Renal cortical epithelial cell (primary cell): ENCODE measurements around the gene KBTBD3. TPM values are rescaled to one million over a fixed set of nuclear protein-coding genes. Genes with fewer than 3 reads are reported as not detected.

Experiments
- DNase-seq: peaks from one replicate; pipeline ENCODE4 v3.0.0-alpha.2; 2011; ENCODE audit warnings: low read depth
- total RNA-seq: library from RNA; depleted of rRNA; stranded (reverse); fragments of >200 nt; gene quantifications from 2 replicates; pipeline ENCODE4 v1.2.3, GENCODE V29; 2014

Gene KBTBD3
- total RNA-seq: 4.5 and 11.9 TPM in 2 replicates

DNA sequence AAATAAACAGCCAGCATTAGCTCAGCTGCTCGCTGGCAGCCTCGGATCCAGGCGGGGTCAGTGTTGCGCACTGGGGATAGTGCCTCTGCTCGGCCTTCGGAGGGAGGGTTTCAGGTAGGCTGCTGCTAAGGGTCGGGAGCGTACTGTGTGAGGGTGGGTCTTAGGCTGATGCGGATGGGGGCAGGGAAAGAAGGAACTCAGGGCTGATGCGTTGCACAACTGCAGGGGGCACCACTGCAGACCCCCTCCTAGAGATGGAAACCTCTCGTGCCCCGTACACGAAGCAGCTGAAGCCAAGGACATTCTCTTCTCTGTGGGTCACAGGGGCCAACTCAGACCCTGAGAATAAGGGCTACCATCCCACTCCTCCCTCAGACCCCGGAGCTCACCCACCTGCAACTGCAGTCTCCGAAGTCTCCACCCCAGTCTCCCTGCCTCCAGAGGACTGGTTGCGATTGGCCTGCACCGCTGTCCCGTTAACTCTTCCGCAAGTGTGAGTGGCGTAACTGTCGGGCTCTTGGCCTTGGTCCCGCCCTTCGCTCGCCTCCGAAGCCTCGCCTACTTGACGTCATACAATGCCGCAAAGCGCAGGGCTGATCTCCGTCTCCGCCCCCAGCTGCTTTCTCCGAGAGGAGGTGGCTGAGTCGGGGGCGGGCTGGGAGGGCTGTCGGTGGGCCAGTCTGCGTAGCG, at the start of gene KBTBD3:
KBTBD3 (minus strand) TSS at position 429 of the 690 bp plus-strand sequence. CDS start 18,250 bp downstream, outside the sequence.
- peak; percentile 98 for DNase-seq

DNA sequence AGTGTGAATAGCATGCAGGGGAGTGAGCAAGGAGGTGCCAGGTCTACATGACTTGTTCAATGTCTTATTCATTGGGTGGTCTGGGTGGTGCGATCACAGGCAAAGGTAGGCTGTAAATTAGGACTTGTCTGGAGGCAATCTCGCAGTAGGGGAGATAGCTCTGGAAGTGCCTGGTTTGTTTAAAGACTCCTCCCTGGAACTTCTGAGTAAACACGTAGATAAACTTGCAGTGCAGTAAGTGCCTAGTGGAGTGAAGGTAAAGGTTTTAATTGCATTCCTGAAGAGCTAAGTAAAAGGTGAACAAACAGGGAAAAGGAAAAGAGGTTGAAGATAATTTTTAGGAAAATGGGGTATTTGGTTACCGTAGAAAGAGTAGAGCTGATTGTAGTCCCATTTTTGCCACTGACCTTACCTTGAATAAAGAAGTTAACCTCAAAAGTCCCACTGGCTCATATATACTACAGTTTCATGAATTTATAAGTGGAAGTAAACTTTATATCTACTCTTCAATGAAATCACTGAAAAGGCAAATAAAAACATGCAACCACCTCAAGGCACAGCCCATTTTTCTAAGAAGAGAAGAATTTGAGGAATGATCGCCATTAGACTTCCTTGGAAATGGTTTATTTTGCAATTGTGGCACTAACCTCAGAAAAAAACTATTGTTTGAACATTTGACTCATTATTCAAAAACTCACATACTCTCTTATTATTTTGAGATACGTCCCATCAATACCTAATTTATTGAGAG, 44.6 kb upstream of the KBTBD3 start:
- DNase-seq: peak; percentile 19

DNA sequence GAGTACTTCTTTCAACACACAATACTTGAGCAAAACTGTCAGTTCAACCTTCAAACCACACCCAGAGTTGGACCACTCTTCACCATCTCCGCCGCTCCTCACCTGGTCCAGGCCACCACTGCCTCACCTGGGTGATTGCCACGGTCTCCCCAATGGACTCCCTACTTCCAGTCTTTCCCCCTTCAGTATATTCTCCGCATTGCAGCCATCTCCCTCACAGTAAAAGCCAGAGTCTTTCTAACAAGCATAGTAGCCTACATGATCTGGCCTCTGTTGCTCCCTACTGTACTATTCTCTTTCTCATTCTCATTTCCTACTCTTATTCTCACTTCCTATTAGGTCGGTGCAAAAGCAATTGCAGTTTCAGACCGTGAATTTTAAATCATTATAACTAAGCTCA, 28.8 kb upstream of the KBTBD3 start:
- DNase-seq: no peak

DNA sequence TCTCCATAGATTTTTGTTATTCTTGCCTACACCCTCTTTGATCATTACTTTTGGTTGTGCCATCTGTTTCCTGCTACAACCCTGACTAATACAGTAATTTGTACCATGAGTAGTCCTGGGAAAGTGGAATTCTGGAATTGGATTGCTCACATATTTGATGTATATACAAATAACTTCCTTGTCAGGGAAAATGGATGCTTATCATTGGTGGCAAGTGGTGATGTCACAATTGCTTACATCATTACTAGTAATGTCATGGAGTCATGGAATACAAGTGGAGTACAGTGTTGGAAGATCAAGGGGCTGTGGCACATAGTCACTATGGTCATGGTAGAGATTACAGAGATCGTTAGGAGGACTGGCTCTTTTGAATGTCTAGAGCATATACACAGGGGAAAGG, 24.7 kb upstream of the KBTBD3 start:
- no peak for DNase-seq

DNA sequence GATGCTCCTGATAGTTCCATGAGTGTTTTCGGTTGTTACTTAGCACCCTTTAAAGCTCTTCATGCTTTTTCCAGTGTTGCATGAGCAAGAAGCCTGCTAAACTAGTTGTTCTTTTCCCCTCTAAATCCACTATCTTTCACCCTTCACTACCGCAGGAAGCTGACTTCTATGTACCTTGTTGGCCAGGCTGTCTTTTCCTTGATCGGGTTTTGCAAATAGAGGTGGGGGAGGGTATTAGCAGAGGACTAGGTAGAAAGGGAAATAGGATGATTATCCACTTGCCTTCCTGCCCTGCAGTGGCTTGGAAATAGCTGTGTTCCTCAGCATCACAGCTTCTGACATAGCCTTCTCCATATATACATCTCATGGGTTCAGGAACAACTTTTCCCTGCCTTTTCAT, 24.2 kb upstream of the KBTBD3 start:
- DNase-seq: no peak

- no peak for DNase-seq
Observed at GRCh38 chr11:106098893-106099553, 21.9 kb upstream of the KBTBD3 start.

DNA sequence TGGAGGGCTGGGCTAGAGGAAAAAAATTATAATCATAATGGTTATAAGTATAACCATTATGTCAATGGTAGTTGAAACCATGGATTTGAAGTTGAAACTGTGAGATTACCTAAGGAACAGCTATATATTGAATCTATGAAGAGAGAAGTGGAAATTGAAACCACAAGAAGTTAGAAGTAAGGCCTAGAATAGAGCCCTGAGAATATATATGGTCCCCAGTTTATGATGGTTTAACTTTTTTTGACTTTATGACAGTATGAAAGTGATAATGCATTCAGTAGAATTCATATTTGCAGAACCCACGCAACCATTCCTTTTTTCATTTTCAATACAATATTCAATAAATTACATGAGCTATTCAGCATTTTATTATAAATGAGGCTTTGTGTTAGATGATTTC, 15.3 kb upstream of the KBTBD3 start:
- DNase-seq: no peak

- peak; percentile 51 for DNase-seq
Observed at GRCh38 chr11:106091480-106092123, 14.5 kb upstream of the KBTBD3 start.

GRCh38 chr11:106088896-106089295, 11.7 kb upstream of the KBTBD3 start:
- peak; percentile 28 for DNase-seq

DNA sequence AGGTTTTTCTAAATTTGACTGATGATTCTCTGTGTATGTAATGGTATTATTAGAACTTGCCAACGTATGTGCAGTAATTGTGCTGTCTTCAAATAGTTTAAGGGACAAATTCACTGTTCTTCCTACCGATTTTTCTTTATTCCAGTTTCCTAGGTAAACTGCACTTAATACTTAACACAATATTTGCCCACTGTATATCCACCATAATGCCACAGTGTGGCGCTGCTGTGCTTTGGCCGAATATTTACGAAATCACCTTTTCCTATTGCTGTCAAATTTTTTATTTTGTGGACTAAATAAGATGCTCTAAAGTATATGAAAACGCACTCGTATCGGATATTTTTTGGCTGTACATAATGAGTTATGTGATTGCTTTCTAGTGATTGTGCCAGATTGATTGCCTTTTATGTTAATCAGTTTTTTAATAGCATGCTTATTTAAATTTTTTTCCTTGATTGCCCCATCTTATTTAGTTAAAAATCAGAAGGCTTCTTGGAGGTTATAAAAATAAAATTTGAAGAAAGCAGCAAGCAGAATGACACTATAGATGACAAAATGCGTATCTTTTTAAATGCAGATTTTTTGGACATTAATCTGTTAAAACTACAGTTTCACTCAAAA, 10.8 kb upstream of the KBTBD3 start:
- peak; percentile 60 for DNase-seq

GRCh38 chr11:106086850-106087249, 9.7 kb upstream of the KBTBD3 start:
- DNase-seq: no peak

DNA sequence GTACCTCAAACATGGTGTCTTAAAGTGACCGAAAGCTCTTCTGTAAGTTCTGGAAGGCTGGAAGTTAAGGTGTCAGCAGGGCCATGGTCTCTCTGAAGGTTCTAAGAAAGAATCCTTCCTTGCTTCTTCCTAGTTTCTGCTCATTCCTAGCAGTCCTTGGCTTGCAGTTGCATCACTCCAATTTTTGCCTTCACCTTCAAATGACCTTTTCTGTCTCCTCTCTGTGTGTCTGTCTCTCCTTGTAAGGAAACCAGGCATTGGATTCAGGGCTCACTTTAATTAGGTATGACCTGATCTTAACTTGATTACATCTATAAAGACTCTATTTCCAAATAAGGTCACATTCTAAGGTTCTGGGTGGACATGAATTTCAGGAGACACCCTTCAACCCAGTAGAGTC, 9.0 kb upstream of the KBTBD3 start:
- no peak for DNase-seq

GRCh38 chr11:106082096-106082495, 4.9 kb upstream of the KBTBD3 start:
- peak; percentile 88 for DNase-seq

DNA sequence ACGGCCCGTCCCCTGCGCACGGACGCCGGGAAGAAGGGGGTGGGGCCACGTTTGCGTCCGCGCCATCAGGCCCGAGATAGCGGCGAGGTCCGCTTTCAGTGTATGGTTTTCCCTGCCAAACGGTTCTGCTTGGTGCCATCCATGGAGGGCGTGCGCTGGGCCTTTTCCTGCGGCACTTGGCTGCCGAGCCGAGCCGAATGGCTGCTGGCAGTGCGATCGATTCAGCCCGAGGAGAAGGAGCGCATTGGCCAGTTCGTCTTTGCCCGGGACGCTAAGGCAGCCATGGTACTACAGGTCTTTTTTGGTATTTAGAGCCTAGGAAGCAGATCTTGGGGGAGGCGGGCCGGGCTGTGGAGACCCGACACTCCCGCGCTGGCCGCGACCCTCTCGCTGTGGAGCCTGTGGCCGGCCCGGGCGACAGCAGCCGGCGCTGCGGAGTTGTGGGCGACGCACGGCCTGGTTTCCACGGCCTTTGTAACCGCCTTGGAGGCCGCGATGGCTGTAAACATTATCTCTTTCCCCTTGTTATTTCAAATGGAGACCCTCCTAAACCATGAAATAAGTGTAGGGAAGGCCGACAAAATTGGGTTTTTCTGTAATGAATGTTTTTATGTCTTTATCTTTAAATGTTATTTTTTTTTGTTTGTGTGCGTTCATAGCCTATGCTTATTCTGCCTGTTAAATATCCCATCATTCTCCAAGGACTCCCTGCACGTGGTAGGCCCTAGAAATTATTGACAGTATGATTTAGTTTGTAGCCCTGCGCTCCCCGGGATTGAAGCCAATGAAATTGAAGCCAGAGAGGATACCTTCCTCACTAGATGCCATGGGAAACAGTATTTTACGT, 685 bp upstream of the KBTBD3 start, which contains the start of gene AASDHPPT:
AASDHPPT (plus strand) TSS at position 54 of the 847 bp plus-strand sequence; CDS start at position 103, 49 bp downstream.
- DNase-seq: peak; percentile 55

- DNase-seq: no peak
Observed at GRCh38 chr11:106076171-106076918, 802 bp downstream of the KBTBD3 start.

GRCh38 chr11:106072804-106073203, 4.3 kb downstream of the KBTBD3 start:
- no peak for DNase-seq

- DNase-seq: no peak
Observed at GRCh38 chr11:106070606-106071005, 6.5 kb downstream of the KBTBD3 start.

DNA sequence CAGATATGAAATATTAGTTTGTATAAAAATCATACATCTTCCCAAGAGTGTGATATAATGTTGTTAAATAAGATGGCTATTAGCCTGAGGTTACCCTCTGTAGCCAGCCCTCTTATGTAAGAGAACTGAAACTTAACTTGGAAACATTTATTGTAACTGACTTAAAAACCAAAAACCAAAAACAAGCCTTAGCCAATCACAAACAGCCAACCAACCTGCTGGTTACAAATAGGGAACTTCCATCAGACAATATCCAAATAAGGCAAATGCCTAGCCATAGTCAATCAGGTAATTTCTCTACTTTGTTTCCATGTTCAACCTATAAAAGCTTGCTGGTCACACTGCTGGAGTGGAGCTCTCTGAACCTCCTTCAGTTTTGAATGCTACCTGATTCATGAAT, 14.1 kb downstream of the KBTBD3 start:
- no peak for DNase-seq

DNA sequence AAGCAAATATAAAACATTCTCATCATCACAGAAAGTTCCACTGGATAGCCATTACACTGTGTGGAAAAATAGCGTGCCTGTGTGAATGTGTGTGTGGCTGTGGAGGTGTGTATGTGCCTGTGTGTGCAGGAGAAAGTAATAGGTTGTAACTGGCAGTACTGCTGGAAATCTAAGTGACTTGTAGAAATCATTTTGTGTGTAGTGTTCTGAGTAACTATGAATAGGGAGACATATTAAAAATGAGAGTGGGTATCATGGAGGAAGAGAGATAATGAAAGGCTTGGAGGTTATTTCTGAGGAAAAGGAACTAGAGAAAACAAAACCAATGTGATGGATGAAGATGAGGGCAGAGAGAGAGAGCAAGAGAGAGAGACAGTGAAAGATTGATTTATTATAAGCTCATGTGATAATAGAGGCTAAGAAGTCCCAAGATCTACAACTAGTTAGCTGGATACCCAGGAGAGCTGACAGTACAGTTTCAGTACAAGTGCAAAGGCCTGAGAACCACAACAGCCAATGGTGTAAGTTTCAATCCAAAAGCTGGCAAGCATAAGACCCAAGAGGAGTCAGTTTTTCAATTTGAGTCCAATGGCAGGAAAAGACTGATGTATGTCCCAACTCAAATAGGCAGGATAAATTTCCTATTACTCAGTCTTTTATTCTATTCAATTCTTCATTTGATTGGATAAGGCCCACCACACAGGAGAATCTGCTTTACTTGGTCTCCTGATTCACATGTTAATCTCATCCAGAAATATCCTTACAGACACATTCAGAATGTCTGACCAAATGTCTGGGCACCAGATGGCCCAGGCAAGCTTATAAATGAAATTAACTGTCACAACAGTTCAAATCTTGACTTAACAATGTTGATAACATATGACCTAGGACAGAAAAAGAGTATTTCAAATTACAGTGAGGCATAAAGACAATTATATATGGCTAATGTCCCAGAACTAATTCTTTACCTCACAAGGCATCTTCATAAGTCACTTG, 14.9 kb downstream of the KBTBD3 start:
- DNase-seq: no peak
